ENCODE measurements around the gene CD109.

DNA sequence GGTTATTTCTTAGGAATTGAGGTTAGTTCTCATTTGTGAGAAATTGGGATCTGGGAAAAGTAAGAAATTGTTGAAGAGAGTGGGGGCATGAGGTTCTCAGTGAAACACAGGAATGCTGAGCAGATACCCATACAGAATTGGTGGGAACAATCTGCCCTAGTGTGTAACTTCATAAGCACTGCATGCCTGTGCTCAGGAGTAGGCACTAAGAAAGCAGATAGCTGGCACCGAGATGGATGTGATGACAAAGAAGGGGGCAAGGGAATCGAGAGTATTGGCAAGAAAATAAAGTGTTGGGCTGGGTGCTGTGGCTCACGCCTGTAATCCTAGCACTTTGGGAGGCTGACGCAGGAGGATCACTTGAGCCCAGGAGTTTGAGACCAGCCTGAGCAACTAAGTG, 46.2 kb upstream of the CD109 start:
- TF ChIP-seq, protein P1, sequence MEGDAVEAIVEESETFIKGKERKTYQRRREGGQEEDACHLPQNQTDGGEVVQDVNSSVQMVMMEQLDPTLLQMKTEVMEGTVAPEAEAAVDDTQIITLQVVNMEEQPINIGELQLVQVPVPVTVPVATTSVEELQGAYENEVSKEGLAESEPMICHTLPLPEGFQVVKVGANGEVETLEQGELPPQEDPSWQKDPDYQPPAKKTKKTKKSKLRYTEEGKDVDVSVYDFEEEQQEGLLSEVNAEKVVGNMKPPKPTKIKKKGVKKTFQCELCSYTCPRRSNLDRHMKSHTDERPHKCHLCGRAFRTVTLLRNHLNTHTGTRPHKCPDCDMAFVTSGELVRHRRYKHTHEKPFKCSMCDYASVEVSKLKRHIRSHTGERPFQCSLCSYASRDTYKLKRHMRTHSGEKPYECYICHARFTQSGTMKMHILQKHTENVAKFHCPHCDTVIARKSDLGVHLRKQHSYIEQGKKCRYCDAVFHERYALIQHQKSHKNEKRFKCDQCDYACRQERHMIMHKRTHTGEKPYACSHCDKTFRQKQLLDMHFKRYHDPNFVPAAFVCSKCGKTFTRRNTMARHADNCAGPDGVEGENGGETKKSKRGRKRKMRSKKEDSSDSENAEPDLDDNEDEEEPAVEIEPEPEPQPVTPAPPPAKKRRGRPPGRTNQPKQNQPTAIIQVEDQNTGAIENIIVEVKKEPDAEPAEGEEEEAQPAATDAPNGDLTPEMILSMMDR (IDR thresholded peaks at IDR 0.05), result no peak
- no peak for TF ChIP-seq POLR2A (IDR thresholded peaks at IDR 0.05)

Measured in adrenal gland (tissue), 5 donors.